BE2C (cell line): ENCODE data around the gene EDARADD.

Source experiments
- DNase-seq: peaks from one replicate; pipeline ENCODE4 v3.0.0-alpha.2; 2020
- H3K27me3 ChIP-seq: fragments of 250-450 bp; sonication (Bioruptor Pico); 2 replicates; pipeline ENCODE4 v1.5.1; 2020; ENCODE audit warnings: mild to moderate bottlenecking
- H3K36me3 ChIP-seq: fragments of 250-450 bp; sonication (Bioruptor Pico); 2 replicates; pipeline ENCODE4 v1.5.1; 2020; ENCODE audit warnings: mild to moderate bottlenecking
- H3K4me1 ChIP-seq: fragments of 250-450 bp; sonication (Bioruptor Pico); 2 replicates; pipeline ENCODE4 v1.5.1; 2020
- H3K4me3 ChIP-seq: 2 replicates; pipeline ENCODE4 v1.5.1; 2011; ENCODE audit warnings: low read depth, low read length
- H3K9me3 ChIP-seq: fragments of 250-450 bp; sonication (Bioruptor Pico); 2 replicates; pipeline ENCODE4 v1.5.1; 2020
- TF ChIP-seq, protein P1 (sequence below): IDR thresholded peaks from 2 replicates; pipeline ENCODE4 v1.5.1; 2012; ENCODE audit warnings: mild to moderate bottlenecking, low read depth, low read length

The EDARADD gene

DNA sequence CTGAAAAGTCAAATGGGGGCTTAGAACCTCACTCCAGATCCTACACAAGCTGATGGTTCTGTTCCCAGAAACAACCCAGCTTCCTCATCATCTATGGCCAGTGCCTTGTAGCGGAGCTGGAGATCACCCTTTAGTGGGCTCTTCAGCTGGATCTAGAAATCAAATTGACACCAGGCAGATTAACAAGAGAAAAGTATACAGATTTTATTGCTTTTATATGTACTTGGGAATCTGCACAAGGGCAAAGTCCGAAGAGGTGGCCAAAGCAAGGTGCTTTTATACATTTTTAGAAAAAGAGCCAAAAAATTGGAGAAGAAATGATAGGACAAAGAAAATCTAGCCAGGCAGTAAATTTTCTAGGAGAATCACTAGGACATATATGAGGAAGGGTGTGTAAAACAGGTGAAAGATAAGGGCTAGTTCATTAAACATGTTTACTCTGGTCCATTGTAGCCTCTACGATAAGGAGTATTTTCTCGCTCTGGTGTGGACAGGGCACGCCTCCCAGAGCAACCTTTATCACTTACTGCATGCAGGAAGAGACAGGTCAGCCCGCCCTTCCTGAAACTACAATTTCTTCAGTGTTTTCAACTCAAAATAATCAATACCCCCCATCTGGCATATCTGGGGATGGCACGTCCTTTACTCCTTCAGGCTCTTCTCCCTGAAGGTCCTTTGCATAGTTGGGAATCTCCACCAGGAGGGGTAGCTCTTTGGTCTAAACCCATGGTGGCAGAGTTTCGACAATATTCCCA lies 115.7 kb downstream of the EDARADD start:
- TF ChIP-seq, protein P1, sequence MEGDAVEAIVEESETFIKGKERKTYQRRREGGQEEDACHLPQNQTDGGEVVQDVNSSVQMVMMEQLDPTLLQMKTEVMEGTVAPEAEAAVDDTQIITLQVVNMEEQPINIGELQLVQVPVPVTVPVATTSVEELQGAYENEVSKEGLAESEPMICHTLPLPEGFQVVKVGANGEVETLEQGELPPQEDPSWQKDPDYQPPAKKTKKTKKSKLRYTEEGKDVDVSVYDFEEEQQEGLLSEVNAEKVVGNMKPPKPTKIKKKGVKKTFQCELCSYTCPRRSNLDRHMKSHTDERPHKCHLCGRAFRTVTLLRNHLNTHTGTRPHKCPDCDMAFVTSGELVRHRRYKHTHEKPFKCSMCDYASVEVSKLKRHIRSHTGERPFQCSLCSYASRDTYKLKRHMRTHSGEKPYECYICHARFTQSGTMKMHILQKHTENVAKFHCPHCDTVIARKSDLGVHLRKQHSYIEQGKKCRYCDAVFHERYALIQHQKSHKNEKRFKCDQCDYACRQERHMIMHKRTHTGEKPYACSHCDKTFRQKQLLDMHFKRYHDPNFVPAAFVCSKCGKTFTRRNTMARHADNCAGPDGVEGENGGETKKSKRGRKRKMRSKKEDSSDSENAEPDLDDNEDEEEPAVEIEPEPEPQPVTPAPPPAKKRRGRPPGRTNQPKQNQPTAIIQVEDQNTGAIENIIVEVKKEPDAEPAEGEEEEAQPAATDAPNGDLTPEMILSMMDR, result 0 out of 2 replicates have a peak, but pooled peaks have one; percentile 4
- H3K4me3 ChIP-seq, result no peak overlapping the region
- DNase-seq, result no peak
- H3K27me3 ChIP-seq, result peaks cover 8% of the 10 kb centered on the region
- H3K9me3 ChIP-seq, result no peaks in the 10 kb centered on the region
- no peaks in the 10 kb centered on the region for H3K36me3 ChIP-seq
- H3K4me1 ChIP-seq, result no peaks in the 10 kb centered on the region

DNA sequence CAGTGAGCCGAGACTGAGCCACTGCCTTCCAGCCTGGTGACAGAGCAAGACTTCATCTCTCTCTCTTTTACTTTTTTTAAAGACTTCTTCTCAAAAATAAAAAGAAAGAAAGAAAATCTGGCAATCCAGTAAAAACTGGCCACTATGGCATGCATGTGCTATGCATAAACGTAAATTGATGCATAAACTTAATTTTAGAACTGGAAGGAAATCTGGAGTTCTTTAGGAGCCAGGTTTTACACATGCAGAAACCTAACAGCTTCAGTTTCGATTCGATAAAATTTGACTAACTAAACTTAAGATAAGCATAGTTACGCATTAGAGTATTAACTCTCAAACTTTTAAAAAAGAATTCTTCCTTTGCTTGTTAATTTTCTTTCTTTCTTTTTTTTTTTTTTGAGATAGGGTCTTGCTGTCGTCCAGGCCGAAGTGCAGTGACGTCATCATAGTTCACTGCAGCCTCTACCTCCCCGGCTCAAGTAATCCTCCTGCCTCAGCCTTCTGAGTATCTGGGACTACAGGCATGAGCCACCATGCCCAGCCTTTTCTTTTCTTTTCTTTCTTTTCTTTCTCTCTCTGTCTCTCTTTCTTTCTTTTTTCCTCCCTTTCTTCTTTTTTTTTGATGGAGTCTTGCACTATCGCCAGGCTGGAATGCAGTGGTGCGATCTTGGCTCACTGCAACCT lies 117.8 kb downstream of the EDARADD start:
- peaks cover 8% of the 10 kb centered on the region for H3K27me3 ChIP-seq
- TF ChIP-seq, protein P1, result no peak
- no peaks in the 10 kb centered on the region for H3K4me1 ChIP-seq
- H3K36me3 ChIP-seq, result no peaks in the 10 kb centered on the region
- no peaks in the 10 kb centered on the region for H3K9me3 ChIP-seq
- no peak overlapping the region for H3K4me3 ChIP-seq
- no peak for DNase-seq

DNA sequence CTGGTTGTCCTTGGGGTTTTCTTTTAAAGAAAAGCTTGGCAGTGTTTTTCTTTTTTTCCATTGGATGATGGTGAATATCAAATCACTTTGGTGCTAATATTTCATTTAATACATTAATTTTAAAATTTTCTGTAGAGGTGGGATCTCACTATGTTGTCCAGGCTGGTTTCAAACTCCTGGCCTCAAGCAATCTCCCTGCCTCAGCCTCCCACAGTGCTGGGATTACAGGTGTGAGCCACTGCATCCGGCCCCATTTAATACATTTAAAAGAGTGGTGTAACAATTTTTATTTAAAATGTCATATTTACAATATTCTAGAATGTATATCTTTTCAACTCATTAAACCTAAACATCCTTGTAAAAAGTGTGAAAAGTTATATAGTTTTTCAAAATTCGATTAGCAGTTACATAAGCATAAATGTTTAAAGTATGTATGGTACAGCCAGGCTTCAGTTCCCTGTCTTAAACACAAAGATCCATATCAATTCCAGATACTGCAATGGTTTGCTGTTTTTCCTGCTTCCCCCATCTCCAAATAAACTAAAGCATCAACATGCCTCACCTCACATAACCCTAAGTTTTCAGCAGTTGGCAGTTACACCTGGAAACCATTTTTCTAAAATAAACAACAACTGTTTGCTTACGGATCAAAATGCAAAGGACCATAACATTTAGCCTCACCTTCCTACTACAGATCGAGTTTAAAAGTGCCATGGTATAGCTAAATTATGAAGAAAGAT lies 120.8 kb downstream of the EDARADD start:
- Histone ChIP-seq H3K36me3 (no peaks in the 10 kb centered on the region), H3K27me3 (peaks cover 1% of the 10 kb centered on the region; the same call in 1 of the 2 replicates), H3K4me3 (no peak overlapping the region), H3K9me3 (no peaks in the 10 kb centered on the region), H3K4me1 (no peaks in the 10 kb centered on the region)
- TF ChIP-seq, protein P1, result no peak
- DNase-seq, result no peak

DNA sequence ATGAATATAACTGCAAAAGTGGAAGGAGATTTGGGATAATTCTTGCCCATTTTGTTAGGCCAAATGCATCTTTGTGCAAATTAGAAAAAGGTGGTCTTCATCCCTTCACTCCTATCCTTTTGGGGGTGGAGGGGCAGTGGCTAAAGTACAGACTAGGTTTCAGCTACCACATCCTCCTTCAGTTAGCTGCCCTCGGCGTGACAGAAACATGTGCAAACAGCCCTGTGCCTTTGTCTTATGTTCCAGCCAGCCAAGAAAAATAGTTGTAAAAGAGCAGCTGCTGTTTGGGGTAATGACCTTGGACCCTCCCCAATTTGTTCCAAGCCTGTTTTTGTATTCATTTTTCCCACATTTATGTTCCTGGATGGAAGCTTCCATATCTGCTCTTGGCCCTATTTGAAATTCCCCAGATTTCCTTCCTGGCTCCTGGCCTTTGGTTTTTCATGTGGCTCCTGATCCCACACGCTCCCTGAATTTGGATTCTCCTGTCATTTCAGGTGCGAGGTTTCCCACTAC lies 121.4 kb downstream of the EDARADD start:
- no peak for DNase-seq
- no peaks in the 10 kb centered on the region for H3K4me1 ChIP-seq
- TF ChIP-seq, protein P1, result no peak
- H3K4me3 ChIP-seq, result no peak overlapping the region
- H3K36me3 ChIP-seq, result no peaks in the 10 kb centered on the region
- no peaks in the 10 kb centered on the region for H3K27me3 ChIP-seq
- no peaks in the 10 kb centered on the region for H3K9me3 ChIP-seq

- Histone ChIP-seq H3K27me3 (no peaks in the 10 kb centered on the region), H3K9me3 (no peaks in the 10 kb centered on the region), H3K4me3 (no peak overlapping the region), H3K4me1 (no peaks in the 10 kb centered on the region), H3K36me3 (no peaks in the 10 kb centered on the region)
- TF ChIP-seq, protein P1, result no peak
- no peak for DNase-seq
These were observed 123.0 kb downstream of the EDARADD start for GRCh38 chr1:236516929-236517704.
